HG03521 (cell line): ENCODE data around the gene LNPEP.
A peak's percentile ranks its signal among the peaks of the same experiment; 100 is the strongest.

Source experiments
- ATAC-seq: cut with Tn5 transposase; IDR thresholded peaks from one replicate; pipeline ENCODE4 v1.9.1; 2021; ENCODE audit warnings: mild to moderate bottlenecking, moderate library complexity; ENCODE audit not compliant: unreplicated experiment

The LNPEP gene

GRCh38 chr5:96935559-96936430, at the start of gene LNPEP:
TSS of gene LNPEP (plus strand) at chr5:96936080. CDS start at chr5:96936156, 76 bp downstream.
- peak; percentile 37 for ATAC-seq

DNA sequence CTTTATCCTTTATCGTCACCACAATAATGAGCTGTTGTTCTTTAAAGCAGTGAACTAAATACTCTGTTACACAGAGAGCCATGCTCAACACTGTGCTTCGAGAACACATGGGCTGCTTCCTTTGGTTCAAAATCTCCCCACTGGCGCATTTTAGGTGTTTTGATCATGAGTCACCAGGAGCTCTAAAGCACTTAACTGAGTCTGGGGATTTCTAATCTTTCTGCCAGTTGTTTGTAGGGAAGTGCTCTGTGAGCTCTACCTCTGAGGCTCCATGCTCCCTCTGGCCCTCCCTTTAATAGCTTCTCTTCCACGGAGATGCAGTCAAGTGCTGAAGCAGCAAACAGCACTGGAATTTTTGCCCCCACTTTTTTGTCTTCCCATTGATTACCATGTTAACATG, 42.5 kb upstream of the LNPEP start:
- no peak for ATAC-seq

GRCh38 chr5:96896276-96896675, 39.6 kb upstream of the LNPEP start:
- ATAC-seq: peak; percentile 40

- peak; percentile 95 for ATAC-seq
Measured at GRCh38 chr5:96896806-96897205, 39.1 kb upstream of the LNPEP start.

- no peak for ATAC-seq
Measured at GRCh38 chr5:96901384-96901783, 34.5 kb upstream of the LNPEP start.

DNA sequence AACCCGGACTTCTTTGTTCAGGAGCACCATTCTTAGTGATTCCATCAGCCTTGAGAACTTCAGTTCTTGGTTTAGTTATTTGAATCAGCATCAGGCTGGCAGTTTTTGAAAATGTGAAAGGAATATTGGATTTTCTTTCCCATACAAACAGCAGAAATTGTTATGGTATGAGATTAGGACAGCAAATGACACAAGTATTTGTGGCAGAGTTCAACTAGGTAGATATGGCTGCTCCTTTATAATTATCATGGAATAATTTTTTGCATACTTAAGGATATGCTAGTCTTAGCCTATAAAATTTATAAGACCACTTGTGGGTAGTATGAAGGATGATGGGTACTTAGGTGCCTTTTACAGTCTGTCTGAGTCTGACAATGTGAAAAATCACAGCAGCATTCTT, 34.0 kb upstream of the LNPEP start:
- ATAC-seq: no peak

DNA sequence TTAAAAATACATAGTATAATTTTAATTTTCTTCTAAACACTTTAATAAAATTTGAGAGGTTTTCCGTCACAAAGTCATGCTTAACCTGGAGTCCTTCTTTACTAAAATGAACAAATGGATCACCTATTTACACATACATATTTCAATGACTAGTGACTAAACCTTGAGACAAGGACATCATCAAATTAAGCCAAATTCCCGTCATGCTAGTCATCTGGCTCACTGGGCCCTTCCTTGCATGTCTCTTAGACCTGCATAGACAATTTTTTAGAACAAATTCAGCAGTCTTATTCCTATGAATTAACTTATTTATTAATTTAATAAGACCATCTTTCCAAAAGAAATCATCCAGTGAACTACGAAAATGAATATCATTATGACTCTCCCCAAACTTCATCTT, 33.0 kb upstream of the LNPEP start:
- ATAC-seq: no peak

DNA sequence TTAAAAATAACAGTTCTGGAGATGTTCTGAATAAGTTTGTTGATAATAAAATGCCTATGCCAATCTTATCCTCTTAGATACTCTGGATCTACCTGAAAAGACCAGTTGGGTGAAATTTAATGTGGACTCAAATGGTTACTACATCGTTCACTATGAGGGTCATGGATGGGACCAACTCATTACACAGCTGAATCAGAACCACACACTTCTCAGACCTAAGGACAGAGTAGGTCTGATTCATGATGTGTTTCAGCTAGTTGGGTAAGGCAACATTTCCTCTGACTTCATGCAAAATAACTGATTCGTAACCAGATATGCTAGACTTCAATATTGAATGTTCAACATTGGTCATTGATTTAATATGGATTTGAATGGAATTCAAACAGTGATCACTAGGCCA, 32.6 kb upstream of the LNPEP start:
- ATAC-seq: no peak

GRCh38 chr5:96904054-96904931, 31.6 kb upstream of the LNPEP start:
- no peak for ATAC-seq

- no peak for ATAC-seq
Measured at GRCh38 chr5:96905864-96906263, 30.0 kb upstream of the LNPEP start.

DNA sequence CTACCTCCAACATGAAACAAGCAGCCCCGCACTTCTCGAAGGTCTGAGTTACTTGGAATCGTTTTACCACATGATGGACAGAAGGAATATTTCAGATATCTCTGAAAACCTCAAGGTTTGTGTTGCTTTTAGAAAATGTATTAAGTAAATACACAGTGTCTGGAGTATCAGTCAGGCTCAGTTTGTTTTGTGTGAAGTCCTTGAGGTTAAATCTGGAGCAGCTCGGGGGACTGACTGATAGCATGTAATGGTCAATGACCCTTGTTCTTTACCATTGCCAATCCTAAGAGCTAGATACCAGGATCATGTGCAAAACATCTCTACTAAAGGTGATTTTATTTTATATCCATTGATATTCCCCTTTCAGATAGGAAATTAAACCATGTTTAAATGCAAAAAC, 26.9 kb upstream of the LNPEP start:
- ATAC-seq: no peak

- no peak for ATAC-seq
Measured at GRCh38 chr5:96909435-96909834, 26.4 kb upstream of the LNPEP start.

GRCh38 chr5:96911139-96911538, 24.7 kb upstream of the LNPEP start:
- no peak for ATAC-seq

DNA sequence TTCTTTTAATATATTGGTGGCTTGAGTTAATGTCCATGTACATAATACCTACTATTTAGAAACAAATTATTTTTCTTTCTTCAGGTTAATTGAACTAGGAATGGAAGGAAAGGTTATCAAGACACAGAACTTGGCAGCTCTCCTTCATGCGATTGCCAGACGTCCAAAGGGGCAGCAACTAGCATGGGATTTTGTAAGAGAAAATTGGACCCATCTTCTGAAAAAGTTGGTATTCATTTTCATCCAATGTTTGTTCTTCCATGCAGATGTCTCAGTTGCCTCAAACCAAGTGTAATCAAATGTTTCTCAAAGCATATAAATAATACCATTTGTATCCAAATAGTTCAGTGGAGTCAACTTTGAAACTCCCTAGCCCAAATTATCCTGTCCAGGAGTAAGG, 22.6 kb upstream of the LNPEP start:
- no peak for ATAC-seq

- no peak for ATAC-seq
Measured at GRCh38 chr5:96919754-96920197, 16.1 kb upstream of the LNPEP start.

GRCh38 chr5:96920744-96921355, 15.0 kb upstream of the LNPEP start:
- no peak for ATAC-seq

DNA sequence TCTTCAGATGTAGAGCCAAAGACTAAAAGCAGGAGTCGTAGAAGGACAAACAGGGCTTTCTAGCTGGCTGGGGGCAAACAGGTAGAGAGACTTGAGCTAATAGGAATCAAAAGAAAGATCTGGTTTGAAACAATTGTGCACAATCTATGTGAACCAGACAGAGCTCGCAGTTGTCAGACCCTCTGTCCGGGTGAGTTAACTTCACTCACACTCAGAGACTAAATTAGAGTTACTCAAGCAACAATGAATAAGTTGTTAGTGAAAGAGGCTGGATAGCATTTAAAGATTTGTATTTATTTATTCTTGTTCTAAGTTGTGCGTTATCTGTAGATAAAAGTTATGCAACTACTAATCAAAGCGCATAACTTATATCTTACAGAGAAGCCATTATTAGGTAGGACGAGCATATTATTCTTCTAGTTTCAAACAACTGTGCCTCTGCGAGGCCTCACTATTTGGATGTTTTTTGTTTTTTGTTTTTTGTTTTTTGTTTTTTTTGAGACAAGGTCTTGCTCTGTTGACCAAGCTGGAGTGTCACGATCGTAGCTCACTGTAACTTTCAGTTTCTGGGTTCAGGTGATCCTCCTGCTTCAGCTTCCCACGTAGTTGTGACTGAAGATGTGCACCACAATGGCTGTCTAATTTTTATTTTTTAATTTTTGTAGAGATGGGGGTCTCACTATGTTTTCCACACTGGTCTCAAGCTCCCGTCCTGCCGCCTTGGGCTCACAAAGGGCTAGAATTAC, 13.2 kb upstream of the LNPEP start:
- ATAC-seq: no peak

DNA sequence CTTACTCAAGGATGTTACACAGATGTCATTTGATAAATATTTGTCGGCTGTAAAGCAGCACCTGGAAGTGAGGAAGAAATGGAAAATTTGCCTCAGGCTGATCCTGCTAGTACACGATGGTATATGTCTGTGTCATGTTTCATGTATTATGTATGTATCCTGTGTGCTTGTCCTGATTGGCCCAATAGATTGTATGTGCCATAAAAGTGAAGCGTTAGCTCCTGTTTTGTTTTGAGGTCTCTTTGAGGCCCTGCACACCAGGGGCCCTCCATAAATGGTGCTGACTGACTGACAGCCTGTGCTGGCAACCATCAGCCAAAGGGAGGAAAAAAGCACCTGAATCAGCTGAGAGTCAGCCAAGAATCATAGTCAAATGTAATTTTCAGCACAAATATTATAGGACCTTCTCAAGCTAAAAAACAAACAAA, 11.8 kb upstream of the LNPEP start:
- ATAC-seq: no peak

DNA sequence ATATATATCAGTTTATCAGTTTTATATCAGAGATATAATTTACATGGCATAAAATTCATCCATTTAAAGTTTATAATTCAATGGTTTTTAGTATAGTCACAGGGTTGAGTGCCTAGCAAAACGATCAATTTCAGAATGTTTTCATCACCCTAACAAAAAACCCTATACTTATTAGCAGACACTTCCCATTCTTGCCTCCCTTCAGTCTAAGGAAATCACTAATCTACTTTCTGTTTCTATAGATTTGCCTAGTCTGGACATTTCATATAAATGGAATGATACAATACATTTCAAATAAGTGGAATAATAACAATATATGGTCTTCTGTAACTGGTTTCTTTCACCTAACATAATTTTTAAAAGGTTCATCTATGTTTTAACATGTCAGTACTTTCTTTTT, 9.6 kb upstream of the LNPEP start:
- ATAC-seq: no peak

DNA sequence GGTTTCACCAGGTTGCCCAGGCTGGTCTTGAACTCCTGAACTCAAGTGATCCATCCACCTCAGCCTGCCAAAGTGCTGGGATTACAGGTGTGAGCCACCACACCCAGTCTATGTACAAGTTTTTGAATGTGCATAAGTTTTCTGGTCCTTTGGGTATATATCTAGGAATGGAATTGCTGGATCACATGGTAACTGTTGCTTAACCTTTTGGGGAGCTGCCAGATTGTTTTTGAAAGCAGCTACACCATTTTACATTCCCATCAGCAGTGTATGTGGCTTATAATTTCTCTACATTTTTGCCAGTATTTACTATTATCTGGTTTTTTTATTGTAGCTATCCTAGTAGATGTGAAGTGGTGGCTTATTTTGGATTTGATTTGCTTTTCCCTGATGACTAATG, 8.9 kb upstream of the LNPEP start:
- no peak for ATAC-seq
